HCT116 (cell line): Measurements from ENCODE around the gene GNAI1. TPM values are rescaled to one million over a fixed set of nuclear protein-coding genes. Genes with fewer than 3 reads are reported as not detected.

Experiments
- ATAC-seq: fragments of 200-7000 bp; cut with Tn5 transposase; 2 replicates; pipeline ENCODE4 v1.9.1; 2020; ENCODE audit warnings: mild to moderate bottlenecking, moderate library complexity
- BruUV-seq: library from RNA; stranded (reverse); fragments of 400-500 nt; replicated peaks from 2 replicates; lab custom pipeline; 2021; lab: Mats Ljungman, UMichigan
- CTCF ChIA-PET: fragments of 300-600 bp; sonication (Branson Sonifier 250); formaldehyde crosslinking; loops from one replicate; lab custom pipeline; 2021; ENCODE audit warnings: antibody characterized with exemption; lab: Charles Lee
- POLR2A ChIA-PET: fragments of 300-600, 350-600 bp; sonication (Branson Sonifier 250); formaldehyde crosslinking; loops from one replicate; lab custom pipeline; 2021; ENCODE audit warnings: antibody characterized with exemption; lab: Charles Lee
- RAD21 ChIA-PET, 2 experiments: fragments of 300-600 bp; sonication (Branson Sonifier 250); formaldehyde crosslinking; loops; one replicate each; lab custom pipeline; 2023; ENCODE audit warnings: low total read pairs in 2 of 2; ENCODE audit not compliant: uncharacterized antibody in 2 of 2, unreplicated experiment in 2 of 2, low non-redundant PET in 1 of 2; lab: Charles Lee
- DNase-seq: peaks from one replicate; pipeline ENCODE4 v3.0.0-alpha.2; 2010; ENCODE audit warnings: low read depth, low spot score
- H2AFZ ChIP-seq: fragments of 200-600 bp; shearing (Covaris generic), sonication (generic); 2 replicates; pipeline ENCODE4 v1.6.1; 2017; ENCODE audit warnings: low read depth, mixed run types, mixed read lengths, antibody characterized with exemption, low read length; ENCODE audit not compliant: poor library complexity, severe bottlenecking
- H3K27ac ChIP-seq: 2 replicates; pipeline ENCODE4 v1.5.1; 2012; ENCODE audit warnings: low read depth, low read length
- H3K27me3 ChIP-seq: fragments of 200-600 bp; sonication (generic); 2 replicates; pipeline ENCODE4 v1.6.1; 2016; ENCODE audit warnings: mixed run types, low read length, mixed read lengths; ENCODE audit not compliant: insufficient read depth
- H3K36me3 ChIP-seq, 2 experiments: fragments of 200-500 bp in 1 of 2; fragments of 200-600 bp in 1 of 2; sonication (Bioruptor generic) in 1 of 2; sonication (generic) in 1 of 2; 2 replicates each; pipeline versions ENCODE4 v1.5.1 to v1.6.1; 2014 to 2016; ENCODE audit warnings: low read length in 2 of 2, inconsistent platforms in 1 of 2, mixed read lengths in 1 of 2, mixed run types in 1 of 2; ENCODE audit not compliant: insufficient read depth in 2 of 2, control insufficient read depth in 1 of 2
- H3K4me1 ChIP-seq, 2 experiments: fragments of 200-600 bp in 1 of 2; sonication (generic) in 1 of 2; 2 replicates each; pipeline versions ENCODE4 v1.5.1 to v1.6.1; 2012 to 2017; ENCODE audit warnings: low read length in 2 of 2, inconsistent platforms in 1 of 2, mild to moderate bottlenecking in 1 of 2, mixed read lengths in 1 of 2, mixed run types in 1 of 2, moderate library complexity in 1 of 2; ENCODE audit not compliant: insufficient read depth in 2 of 2, control insufficient read depth in 1 of 2
- H3K4me2 ChIP-seq: fragments of 200-600 bp; sonication (generic); 2 replicates; pipeline ENCODE4 v1.6.1; 2017; ENCODE audit warnings: mixed run types, low read length, mixed read lengths
- H3K4me3 ChIP-seq, 2 experiments: fragments of 200-600 bp in 1 of 2; sonication (generic) in 1 of 2; replicated peaks in 1 of 2; 2 replicates each; pipeline ENCODE4 v1.5.1; 2011 to 2016; ENCODE audit warnings: low read length in 2 of 2, control low read depth in 1 of 2, low read depth in 1 of 2, mild to moderate bottlenecking in 1 of 2, mixed read lengths in 1 of 2, mixed run types in 1 of 2
- H3K79me2 ChIP-seq: fragments of 200-600 bp; sonication (generic); 2 replicates; pipeline ENCODE4 v1.6.1; 2017; ENCODE audit warnings: mild to moderate bottlenecking, mixed run types, low read length, moderate library complexity, mixed read lengths; ENCODE audit not compliant: insufficient read depth
- H3K9ac ChIP-seq: fragments of 200-600 bp; sonication (generic); 2 replicates; pipeline ENCODE4 v1.6.1; 2016; ENCODE audit warnings: low read length, mixed read lengths
- H3K9me2 ChIP-seq: fragments of 200-600 bp; sonication (generic), shearing (Covaris generic); 2 replicates; pipeline ENCODE4 v1.6.1; 2017; ENCODE audit warnings: mixed run types, mild to moderate bottlenecking, moderate library complexity; ENCODE audit not compliant: insufficient read depth
- H3K9me3 ChIP-seq, 2 experiments: fragments of 200-500 bp in 1 of 2; fragments of 200-600 bp in 1 of 2; sonication (Bioruptor generic) in 1 of 2; sonication (generic) in 1 of 2; 2 replicates each; pipeline ENCODE4 v1.6.1; 2014 to 2017; ENCODE audit warnings: low read length in 2 of 2, mixed read lengths in 2 of 2, inconsistent platforms in 1 of 2, low read depth in 1 of 2, mild to moderate bottlenecking in 1 of 2, mixed run types in 1 of 2, moderate library complexity in 1 of 2; ENCODE audit not compliant: control insufficient read depth in 1 of 2, insufficient read depth in 1 of 2
- H4K20me1 ChIP-seq: fragments of 200-600 bp; sonication (generic), shearing (Covaris generic); 2 replicates; pipeline ENCODE4 v1.6.1; 2017; ENCODE audit warnings: mixed run types, mild to moderate bottlenecking, moderate library complexity; ENCODE audit not compliant: insufficient read depth
- CBX3 ChIP-seq: IDR thresholded peaks from 2 replicates; pipeline ENCODE4 v1.6.1; 2012; ENCODE audit warnings: low read depth
- CEBPB ChIP-seq: IDR thresholded peaks from 2 replicates; pipeline ENCODE4 v1.6.1; 2012; ENCODE audit warnings: low read depth
- ELF1 ChIP-seq: IDR thresholded peaks from 2 replicates; pipeline ENCODE4 v1.6.1; 2012; ENCODE audit warnings: low read depth, borderline replicate concordance
- EZH2 ChIP-seq: fragments of 200-600 bp; sonication (generic); IDR thresholded peaks from 2 replicates; pipeline ENCODE4 v1.6.1; 2017; ENCODE audit warnings: antibody characterized with exemption, mixed run types
- EZH2phosphoT487 ChIP-seq: fragments of 200-600 bp; IDR thresholded peaks from 2 replicates; pipeline ENCODE4 v1.6.1; 2018; ENCODE audit warnings: antibody characterized with exemption, borderline replicate concordance
- FOSL1 ChIP-seq: IDR thresholded peaks from 2 replicates; pipeline ENCODE4 v1.6.1; 2012; ENCODE audit warnings: low read depth
- JUND ChIP-seq: IDR thresholded peaks from 2 replicates; pipeline ENCODE4 v1.6.1; 2012
- MAX ChIP-seq: IDR thresholded peaks from 2 replicates; pipeline ENCODE4 v1.6.1; 2012
- POLR2AphosphoS5 ChIP-seq: IDR thresholded peaks from 2 replicates; pipeline ENCODE4 v1.6.1; 2011; ENCODE audit warnings: mild to moderate bottlenecking, low read depth, low read length, moderate library complexity
- RAD21 ChIP-seq: IDR thresholded peaks from 2 replicates; pipeline ENCODE4 v1.6.1; 2012; ENCODE audit warnings: low read depth, mild to moderate bottlenecking
- REST ChIP-seq: IDR thresholded peaks from 2 replicates; pipeline ENCODE4 v1.6.1; 2012; ENCODE audit warnings: low read depth
- SIN3A ChIP-seq: IDR thresholded peaks from 2 replicates; pipeline ENCODE4 v1.6.1; 2012; ENCODE audit warnings: low read depth
- SP1 ChIP-seq: IDR thresholded peaks from 2 replicates; pipeline ENCODE4 v1.6.1; 2012; ENCODE audit warnings: low read depth
- SRF ChIP-seq: IDR thresholded peaks from 2 replicates; pipeline ENCODE4 v1.6.1; 2012; ENCODE audit warnings: low read depth
- TCF7L2 ChIP-seq: IDR thresholded peaks from 2 replicates; pipeline ENCODE4 v1.7.0; 2011; ENCODE audit warnings: borderline replicate concordance, inconsistent platforms; ENCODE audit not compliant: insufficient read depth, insufficient read length; ENCODE audit errors: extremely low read depth
- YY1 ChIP-seq: IDR thresholded peaks from 2 replicates; pipeline ENCODE4 v1.6.1; 2011; ENCODE audit warnings: low read length, low read depth, moderate library complexity, mild to moderate bottlenecking; ENCODE audit not compliant: insufficient replicate concordance; ENCODE audit errors: extremely low read depth
- ZBTB33 ChIP-seq: IDR thresholded peaks from 2 replicates; pipeline ENCODE4 v1.6.1; 2011; ENCODE audit warnings: mild to moderate bottlenecking, low read length, moderate library complexity; ENCODE audit not compliant: insufficient replicate concordance; ENCODE audit errors: extremely low read depth
- ZFX ChIP-seq: fragments of 450-650 bp; IDR thresholded peaks from 2 replicates; pipeline ENCODE4 v1.6.1; 2017
- ZNF274 ChIP-seq: fragments of 200-500 bp; sonication (Bioruptor generic); IDR thresholded peaks from 2 replicates; pipeline ENCODE4 v1.6.1; 2014; ENCODE audit warnings: mild to moderate bottlenecking, low read depth, low read length, inconsistent platforms
- intact Hi-C: fragments of 100-400 bp; cut with micrococcal nuclease; formaldehyde crosslinking; loops from 2 replicates; pipeline ENCODE4 v1.10.0; 2022
- total RNA-seq: library from RNA; stranded (reverse); gene quantifications from one replicate; pipeline ENCODE4 v1.2.1, GENCODE V29; 2021; ENCODE audit not compliant: unreplicated experiment

The GNAI1 gene
- total RNA-seq, 1 experiment from 2014 or later = 148 TPM

- H3K79me2 ChIP-seq = no peaks in the 10 kb centered on the region
- ChIA-PET CTCF (no interaction called here), POLR2A (no interaction called here), RAD21 (no interaction called here)
- no peak overlapping the region for H3K4me3 ChIP-seq
- H3K9me2 ChIP-seq = no peaks in the 10 kb centered on the region
- no peak overlapping the region for H3K27ac ChIP-seq
- no peak overlapping the region for H3K9ac ChIP-seq
- H3K27me3 ChIP-seq = no peaks in the 10 kb centered on the region
- ATAC-seq (no peak), DNase-seq (no peak)
- no peak overlapping the region for H3K4me2 ChIP-seq
- intact Hi-C loops = no loop called here
- TF ChIP-seq YY1 (no peak), SIN3A (no peak), JUND (no peak), MAX (no peak), CBX3 (no peak), CEBPB (no peak), REST (no peak), ZNF274 (no peak), ELF1 (no peak), RAD21 (no peak), ZFX (no peak), EZH2phosphoT487 (no peak), FOSL1 (no peak), SP1 (no peak), EZH2 (no peak), SRF (no peak), ZBTB33 (no peak), TCF7L2 (no peak), POLR2AphosphoS5 (no peak)
- no peaks in the 10 kb centered on the region for H3K9me3 ChIP-seq
- H3K36me3 ChIP-seq = no peaks in the 10 kb centered on the region
- no peak overlapping the region for H2AFZ ChIP-seq
- no peaks in the 10 kb centered on the region for H4K20me1 ChIP-seq
- no peaks in the 10 kb centered on the region for H3K4me1 ChIP-seq
- no TSS peak for BruUV-seq
Measured at GRCh38 chr7:80247144-80247543, 112.5 kb downstream of the GNAI1 start.
